ENCODE data around the gene PAPPA2.
A peak's percentile ranks its signal among the peaks of the same experiment; 100 is the strongest.

The PAPPA2 gene

GRCh38 chr1:176850871-176851270, 387.9 kb downstream of the PAPPA2 start:
- no peak for FAIRE-seq

GRCh38 chr1:176852124-176852523, 389.1 kb downstream of the PAPPA2 start:
- DNase-seq (ENCODE audit: low spot score) (no peak), FAIRE-seq (no peak)

More at GRCh38 chr1:176850871-176851270, 387.9 kb downstream of the PAPPA2 start:
- no peak for DNase-seq (ENCODE audit: low spot score)

- FAIRE-seq: no peak
- no peak for DNase-seq (ENCODE audit: low spot score)
Measured at GRCh38 chr1:176853503-176853902, 390.5 kb downstream of the PAPPA2 start.

GRCh38 chr1:176854121-176854520, 391.1 kb downstream of the PAPPA2 start:
- no peak for DNase-seq (ENCODE audit: low spot score)
- FAIRE-seq: no peak

GRCh38 chr1:176854758-176855745, 392.1 kb downstream of the PAPPA2 start:
- DNase-seq (ENCODE audit: low spot score) (no peak), FAIRE-seq (no peak)

DNA sequence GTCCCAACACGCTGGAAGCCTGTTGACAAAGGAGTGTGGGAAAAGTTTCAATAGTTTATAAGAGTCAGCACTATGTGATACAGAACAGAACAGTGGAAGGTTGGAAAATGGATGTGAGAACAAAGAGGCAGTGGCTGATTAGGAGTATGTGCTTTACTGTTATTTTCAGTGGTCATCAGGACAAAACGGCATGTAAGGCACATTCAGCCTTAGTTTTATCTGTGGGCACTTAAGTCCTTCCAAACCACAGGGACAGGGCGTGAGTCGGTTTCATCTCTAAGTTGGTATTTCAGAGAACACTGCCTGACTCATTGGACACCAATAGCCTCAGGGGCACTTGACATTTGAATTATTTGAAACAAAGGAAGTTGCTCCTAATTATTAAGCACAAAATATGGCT, 394.7 kb downstream of the PAPPA2 start:
- FAIRE-seq (no peak), DNase-seq (ENCODE audit: low spot score) (no peak)

GRCh38 chr1:176858433-176858916, 395.5 kb downstream of the PAPPA2 start:
- no peak for FAIRE-seq

DNA sequence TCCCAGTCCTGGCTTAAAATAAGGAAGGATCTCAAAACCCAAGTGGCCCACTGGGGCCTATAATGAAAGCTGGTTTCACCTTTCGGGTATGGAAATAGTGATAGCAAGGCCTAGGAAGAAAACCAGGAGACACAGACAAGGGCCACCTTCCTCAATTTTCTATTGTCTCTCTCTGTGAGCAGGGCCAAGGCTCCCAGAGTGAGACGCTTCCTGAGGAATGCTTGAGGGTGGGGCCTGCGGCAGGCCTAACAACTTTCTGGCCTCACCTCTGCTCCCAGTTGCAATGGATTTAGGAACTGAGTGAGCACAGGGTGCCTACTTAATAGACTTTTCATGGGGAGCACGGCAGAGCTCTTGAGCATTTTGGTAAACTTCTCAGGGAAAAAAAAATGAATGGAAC, 400.6 kb downstream of the PAPPA2 start:
- FAIRE-seq (no peak), DNase-seq (ENCODE audit: low spot score) (peak; percentile 17)

More at GRCh38 chr1:176858433-176858916, 395.5 kb downstream of the PAPPA2 start:
- DNase-seq (ENCODE audit: low spot score): no peak

DNA sequence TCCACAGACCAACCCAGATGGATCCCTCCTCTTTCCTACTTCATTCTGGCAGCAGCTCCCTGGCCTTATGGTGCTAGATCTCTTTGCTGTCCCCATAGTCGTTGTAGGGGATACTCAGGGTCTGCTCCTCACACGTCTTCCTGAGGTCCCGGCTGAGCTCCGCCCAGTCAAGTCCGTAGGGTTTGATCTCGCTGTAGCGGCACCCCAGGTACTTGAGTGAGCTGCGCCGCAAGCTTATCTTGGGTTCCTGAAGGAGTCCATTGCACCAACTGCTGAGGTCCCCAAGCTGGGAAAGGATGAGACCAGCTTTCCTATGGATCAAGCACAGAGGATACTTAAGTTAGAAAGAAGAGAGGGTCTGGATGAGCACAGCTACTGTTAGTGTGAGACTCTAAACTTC, 401.2 kb downstream of the PAPPA2 start:
- no peak for DNase-seq (ENCODE audit: low spot score)

GRCh38 chr1:176866011-176866714, 403.2 kb downstream of the PAPPA2 start:
- no peak for FAIRE-seq
- DNase-seq (ENCODE audit: low spot score): peak; percentile 26

More for the DNA sequence above, 401.2 kb downstream of the PAPPA2 start:
- FAIRE-seq: no peak

GRCh38 chr1:176869577-176869976, 406.6 kb downstream of the PAPPA2 start:
- FAIRE-seq (no peak), DNase-seq (ENCODE audit: low spot score) (no peak)

DNA sequence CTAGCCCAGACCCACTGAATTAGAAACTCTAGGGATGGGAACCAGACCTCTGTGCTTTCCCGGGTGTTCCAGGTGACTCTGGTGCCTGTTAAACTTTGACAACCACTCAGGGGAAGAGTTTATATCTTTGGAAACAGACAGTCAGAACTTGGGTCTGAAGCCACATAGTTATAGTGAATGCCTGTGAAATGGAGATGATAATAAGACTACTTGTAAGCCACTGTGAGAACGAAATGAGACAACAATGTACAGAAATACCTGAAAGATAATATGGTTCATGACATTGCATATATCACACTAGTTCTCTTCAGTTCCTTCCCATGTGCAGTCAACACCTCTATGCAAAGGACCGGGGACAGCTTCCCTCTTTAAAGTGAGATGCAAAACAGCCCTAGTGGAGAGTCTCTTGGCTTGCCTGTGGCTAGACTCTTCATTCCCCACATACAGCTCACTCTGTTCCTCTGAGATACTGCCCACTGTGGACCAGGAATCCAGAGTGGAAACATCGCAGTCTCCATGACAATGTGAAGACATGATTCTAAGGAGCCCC, 414.1 kb downstream of the PAPPA2 start:
- no peak for DNase-seq (ENCODE audit: low spot score)
- FAIRE-seq: no peak

GRCh38 chr1:176877557-176877956, 414.6 kb downstream of the PAPPA2 start:
- FAIRE-seq (no peak), DNase-seq (ENCODE audit: low spot score) (no peak)

DNA sequence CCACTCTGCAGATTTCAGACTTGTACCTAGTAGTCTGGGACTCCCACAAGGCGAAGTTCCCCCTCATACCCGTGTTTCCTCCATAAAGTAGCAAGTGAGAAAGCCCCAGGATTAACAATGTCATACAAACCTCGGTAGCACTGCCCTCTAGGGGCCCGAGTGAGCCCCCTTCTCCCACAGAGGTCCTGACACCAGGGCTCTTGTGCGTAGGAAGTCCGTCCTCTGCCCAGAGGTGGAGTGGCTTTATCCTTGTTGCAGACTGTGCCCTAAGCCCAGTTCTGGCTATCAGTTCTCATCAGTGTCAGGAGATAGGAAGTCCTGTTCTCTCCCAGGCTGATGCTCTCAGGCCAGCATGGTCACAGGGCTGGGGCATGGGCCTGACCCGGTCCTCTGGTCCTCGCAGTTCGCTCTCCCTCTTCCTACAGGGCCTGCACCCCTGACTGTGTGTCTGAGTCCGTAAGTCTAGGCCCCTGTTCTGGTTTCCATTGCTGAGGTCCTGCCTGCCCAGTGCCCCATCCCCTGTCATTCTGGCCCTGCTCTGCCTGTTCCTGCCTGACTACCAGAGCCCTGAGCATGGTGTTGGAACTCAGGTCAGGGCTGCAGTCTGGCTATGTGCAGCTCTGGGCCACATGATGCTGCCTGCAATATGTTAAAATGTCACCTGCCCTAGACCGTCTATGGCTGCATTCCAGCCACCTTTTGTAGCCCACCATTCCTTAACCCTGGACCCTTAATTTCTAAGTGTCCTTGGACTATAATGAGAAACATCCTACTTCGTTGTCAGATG, 416.0 kb downstream of the PAPPA2 start:
- no peak for DNase-seq (ENCODE audit: low spot score)
- no peak for FAIRE-seq

DNA sequence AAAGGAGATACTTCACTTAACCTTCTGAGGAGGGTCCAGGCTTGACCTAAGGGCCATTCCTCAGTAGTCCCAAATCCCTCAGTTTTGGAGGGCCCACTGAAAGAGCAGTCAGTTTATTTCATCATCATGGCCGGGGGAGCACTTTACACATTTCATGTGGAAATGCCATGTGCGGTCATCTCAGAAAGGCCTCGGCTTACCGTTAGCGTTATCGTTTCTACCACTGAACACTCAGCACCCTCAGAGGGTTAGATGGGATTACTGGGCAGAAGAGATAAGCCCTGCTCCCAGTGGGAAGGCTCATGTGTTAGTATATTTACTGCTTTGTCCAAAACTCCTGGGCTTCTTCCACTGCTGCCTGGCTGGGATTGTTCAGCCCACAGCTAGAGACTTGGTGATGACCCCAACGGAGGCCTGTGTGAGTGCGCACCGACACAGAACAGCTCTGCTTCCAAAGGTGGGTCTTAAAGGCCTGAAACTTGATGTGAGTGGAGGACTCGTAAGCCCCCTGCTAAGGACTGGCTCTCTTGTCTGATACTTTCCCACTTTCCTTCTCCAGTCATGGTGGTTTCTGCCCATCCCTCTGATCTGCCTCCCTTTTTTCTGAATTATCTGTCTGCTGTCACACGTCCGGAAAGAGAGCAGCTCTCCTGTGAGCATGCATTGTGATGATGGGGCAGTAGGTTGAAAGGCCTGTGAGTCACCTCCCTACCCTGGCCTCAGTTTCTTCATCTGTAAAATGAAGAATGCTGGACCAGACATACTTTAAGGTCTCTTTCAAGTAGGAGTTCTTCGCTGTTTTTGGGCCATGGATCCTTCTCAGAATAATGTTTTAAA, 417.0 kb downstream of the PAPPA2 start:
- no peak for FAIRE-seq
- no peak for DNase-seq (ENCODE audit: low spot score)

GRCh38 chr1:176880955-176881595, 418.1 kb downstream of the PAPPA2 start:
- FAIRE-seq (no peak), DNase-seq (ENCODE audit: low spot score) (peak; percentile 78)

DNA sequence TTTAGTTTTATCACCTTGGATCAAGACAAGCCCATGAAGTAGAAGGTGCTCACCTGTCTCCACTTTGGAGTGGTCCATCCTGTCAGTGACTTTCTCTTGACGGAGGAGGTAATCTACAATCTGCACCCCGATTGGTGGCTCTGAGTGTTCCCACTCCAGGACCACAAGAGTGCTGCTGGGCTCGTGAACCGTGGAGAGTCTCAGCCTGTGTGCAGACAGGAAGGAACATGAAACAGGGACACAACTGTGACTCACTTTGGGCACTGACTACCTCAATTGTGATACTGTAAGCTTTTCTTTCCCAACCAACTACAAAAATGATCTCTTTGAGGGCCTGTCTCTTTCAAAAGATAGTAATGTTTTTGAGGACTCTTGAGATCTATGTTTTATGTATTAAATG, 421.3 kb downstream of the PAPPA2 start:
- DNase-seq (ENCODE audit: low spot score) (no peak), FAIRE-seq (no peak)

- no peak for FAIRE-seq
- no peak for DNase-seq (ENCODE audit: low spot score)
Measured at GRCh38 chr1:176884911-176885310, 421.9 kb downstream of the PAPPA2 start.

DNA sequence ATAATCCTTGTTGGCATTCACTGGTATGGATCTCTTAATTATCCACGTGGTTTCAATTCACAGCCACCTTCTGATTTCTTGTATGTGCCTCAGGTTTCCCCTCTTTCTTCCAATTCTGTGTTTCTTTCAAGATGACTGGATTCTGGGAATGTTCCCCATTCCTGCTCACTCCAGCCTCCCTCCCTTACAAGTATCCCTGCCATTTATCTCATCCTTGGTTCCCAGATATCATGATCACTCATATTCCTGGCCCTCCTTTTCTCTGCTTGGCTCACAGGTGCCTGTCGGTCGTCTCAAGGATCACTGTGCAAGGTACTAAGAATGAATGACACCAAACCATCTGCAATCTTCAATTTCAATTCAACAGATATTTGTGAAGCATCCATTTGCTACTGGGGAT, 422.4 kb downstream of the PAPPA2 start:
- DNase-seq (ENCODE audit: low spot score) (no peak), FAIRE-seq (no peak)

DNA sequence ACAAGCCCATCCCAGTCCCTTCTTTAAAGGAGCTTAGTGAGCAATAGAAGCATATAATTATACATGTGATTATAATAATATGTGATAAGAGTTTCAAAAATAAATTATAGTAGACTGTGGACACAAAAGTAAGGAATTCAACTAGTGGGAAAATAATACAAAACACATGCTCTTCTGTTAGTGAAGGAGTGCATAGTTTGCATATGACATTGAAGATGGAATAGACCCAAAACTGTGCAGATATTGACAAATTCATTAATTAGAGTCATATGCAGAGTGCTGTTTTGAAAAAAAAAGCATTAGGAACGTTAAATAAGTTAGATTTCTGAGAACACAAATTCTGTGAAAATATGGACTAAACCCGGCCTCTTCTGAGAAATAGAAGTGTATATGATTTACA, 422.8 kb downstream of the PAPPA2 start:
- FAIRE-seq (no peak), DNase-seq (ENCODE audit: low spot score) (no peak)
